Urothelium cell line (cell line): Measurements from ENCODE around the gene PANX1.
"Not testable (repeated sequence)": the region's sequence is repeated elsewhere in the genome, so short reads cannot be mapped to it uniquely, and the experiment has no call there.

Experiments
- DNase-seq: peaks from one replicate; pipeline ENCODE4 v3.0.0; 2011; ENCODE audit warnings: low spot score, mixed read lengths
- FAIRE-seq: peaks from 2 replicates; lab custom pipeline; 2011; peaks lifted over from hg19 to GRCh38; lab: Jason Lieb, UNC

PANX1 gene, protein sequence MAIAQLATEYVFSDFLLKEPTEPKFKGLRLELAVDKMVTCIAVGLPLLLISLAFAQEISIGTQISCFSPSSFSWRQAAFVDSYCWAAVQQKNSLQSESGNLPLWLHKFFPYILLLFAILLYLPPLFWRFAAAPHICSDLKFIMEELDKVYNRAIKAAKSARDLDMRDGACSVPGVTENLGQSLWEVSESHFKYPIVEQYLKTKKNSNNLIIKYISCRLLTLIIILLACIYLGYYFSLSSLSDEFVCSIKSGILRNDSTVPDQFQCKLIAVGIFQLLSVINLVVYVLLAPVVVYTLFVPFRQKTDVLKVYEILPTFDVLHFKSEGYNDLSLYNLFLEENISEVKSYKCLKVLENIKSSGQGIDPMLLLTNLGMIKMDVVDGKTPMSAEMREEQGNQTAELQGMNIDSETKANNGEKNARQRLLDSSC

DNA sequence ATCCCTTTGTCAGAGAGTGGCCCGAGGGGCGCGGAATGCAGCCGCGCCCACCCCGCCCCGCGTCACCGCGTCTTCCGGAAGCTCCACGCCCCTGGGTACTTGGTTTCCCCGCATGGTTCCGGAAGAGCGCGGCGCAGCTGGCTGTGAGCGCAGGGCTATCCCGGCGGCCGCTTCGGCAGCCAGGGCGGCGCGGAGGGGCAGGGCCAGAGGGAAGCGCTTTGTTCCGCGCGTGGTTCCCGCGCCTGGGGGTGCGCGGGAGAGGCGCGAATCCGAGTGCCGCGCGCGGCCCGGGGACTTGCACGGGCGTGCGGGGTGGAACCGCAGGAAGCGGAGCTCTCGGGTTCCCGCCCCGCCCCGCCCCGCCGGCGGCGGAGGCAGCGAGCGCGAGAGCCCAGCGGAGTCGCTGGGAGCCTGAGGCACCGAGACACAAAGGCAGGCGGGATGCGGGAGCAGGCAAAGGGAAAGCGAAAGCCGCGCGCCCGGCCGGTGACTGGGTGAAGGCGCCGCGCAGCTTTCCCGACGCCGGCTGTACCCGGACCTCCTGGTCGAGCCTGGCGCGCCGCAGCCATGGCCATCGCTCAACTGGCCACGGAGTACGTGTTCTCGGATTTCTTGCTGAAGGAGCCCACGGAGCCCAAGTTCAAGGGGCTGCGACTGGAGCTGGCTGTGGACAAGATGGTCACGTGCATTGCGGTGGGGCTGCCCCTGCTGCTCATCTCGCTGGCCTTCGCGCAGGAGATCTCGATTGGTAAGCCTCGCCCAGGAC is at the start of gene PANX1:
PANX1 (plus strand) TSS at position 96 of the 766 bp plus-strand sequence; CDS start at position 568, 472 bp downstream.
- DNase-seq (peak; percentile 87), FAIRE-seq (no peak)

DNA sequence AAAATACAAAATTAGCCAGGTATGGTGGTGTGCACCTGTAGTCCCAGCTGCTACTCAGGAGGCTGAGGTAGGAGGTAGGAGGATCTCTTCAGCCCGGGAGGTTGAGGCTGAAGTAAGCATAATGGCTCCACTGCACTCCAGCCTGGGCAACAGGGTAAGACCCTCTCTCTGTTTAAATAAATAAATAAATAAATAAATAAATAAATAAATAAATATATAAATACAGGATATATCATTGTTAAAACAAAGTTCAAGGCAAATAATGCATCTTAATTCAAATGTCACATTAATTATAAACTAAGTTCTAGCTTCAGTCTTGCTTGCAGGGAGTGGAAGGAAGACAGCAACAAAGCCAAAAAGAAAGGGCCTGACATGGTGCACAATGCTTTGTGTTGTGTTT is 44.5 kb upstream of the PANX1 start:
- FAIRE-seq (no peak), DNase-seq (no peak)

DNA sequence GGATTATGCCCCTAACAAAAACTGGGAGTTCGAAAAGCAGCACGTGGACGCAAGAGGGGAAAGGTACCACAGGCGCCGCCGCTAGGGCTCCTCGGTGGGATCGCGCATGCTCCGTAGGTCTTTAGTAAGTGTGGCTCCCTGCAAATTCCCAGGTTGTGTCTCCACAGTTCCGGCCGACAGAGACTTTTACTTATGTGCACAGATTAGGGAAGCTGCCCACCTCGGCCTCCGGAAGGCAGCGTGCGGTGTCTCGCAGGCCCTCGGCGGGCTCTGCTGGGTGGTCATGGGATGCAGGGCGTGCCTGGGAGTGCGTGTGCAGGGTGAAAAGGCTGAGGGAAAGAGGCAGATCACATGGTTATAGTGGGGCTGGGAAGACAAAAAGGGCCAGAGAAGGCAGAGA is 39.7 kb upstream of the PANX1 start:
- no peak for FAIRE-seq
- DNase-seq: no peak

DNA sequence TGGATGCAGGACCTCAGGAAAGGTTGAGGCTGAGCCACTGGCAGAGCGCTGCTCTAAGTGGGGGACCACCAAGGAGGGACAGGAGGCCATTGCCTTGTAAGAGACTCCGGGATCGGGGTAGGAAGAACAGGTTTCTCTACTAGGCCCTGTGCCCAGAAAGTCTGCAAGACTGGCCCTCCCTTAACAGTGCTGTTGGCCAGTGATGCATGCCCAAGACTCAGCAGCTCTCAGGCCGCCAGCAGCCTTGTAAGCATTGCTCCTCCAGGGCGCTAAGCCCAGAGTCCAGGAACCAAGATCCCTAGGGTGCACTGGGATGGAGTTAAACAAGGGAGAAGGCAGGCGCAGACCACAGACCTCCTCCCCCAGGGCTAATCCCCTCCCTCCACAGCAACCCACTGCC is 39.3 kb upstream of the PANX1 start:
- no peak for FAIRE-seq
- no peak for DNase-seq

DNA sequence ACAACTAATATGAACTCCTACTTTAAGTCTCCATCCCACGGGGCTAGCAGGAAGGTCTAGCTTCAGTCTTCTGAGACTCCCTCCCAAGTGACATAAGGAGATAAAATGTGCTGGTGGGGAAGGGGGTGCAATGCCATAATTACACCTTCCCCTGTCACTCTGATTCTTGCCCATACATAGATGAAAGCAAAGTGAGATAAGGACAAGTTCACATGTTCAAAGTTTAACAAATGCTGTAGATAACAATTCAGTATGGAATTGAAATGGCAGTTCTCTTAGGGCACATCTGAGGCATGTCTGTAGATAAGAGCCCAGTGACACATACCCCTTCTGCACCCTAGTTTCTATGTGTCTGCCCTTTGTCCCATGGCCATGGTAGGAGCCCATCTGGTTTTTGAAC is 38.2 kb upstream of the PANX1 start:
- no peak for DNase-seq
- no peak for FAIRE-seq

DNA sequence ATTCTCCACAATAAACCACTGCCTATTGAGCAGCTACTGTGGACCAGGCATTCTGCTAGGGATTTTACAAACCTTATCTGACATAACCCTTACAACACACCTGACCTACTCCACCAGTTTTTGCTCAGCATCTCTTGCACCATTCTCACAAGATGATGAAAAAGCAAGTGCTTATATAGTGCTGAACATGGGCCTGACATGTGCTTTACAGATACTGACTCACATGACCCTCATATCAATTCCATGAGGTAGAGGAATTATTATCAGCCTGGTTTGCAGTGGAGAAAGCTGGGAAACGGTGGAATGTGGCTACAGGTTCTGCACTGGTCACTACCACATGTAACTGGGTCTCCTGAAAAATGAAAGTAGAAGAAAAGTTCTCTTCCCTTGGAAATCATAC is 37.5 kb upstream of the PANX1 start:
- no peak for FAIRE-seq
- DNase-seq: no peak

DNA sequence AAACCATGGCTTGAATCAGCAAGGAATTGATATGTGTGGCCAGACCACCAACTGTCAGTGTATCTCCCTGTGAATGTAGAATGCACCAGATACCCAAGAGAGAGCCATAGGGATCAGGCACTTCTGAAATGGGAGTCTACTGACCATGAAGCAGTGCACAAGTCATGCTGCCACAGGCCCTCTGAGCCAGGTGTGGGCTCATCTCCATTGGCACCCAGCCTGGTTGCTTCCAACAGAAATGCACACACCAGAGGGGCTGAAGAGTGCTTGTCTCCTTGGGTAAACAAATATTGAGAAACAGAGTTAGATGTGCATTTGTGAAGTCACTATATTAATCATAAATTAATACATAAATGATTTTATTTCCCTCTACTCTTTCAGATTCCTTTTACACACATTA is 28.4 kb upstream of the PANX1 start:
- no peak for DNase-seq
- no peak for FAIRE-seq

DNA sequence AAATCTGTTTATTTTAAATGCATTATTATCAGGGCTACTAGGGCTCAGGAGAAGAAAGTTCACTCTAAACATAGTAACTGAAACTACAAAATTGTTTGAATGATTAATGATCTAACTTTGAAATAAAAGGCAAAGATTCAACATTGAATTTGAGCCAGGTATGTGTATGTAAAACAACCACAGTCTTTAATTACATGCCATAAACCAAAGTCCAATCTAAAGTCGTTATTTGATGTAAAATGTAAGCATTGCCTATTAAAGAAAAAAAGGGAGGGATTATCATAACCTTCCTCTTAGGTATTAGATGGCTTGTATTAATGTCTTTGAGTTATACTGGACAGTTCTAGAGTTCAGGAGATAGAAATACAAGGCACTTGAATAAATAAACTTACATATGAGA is 25.2 kb upstream of the PANX1 start:
- no peak for FAIRE-seq

DNA sequence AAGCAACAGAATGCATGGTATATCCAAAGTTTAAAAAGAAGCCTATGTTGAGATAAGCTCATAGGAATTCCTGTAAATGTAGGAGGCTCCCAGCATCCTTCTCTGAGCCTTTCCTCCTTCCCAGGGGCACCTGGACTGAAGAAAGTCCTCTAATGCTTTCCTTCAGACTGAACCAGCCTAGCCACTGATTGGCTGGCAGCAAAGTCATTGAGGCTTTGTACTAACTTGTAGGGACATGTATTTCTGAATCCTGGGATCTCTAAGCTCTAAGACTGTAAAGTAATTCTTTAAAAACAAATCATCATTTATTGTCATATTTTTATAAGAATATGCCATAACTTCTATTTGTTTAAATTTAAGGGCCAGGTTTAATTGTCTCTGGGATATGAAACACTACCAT is 23.9 kb upstream of the PANX1 start:
- FAIRE-seq: no peak
- DNase-seq: no peak

More for the DNA sequence above, 25.2 kb upstream of the PANX1 start:
- DNase-seq: no peak

DNA sequence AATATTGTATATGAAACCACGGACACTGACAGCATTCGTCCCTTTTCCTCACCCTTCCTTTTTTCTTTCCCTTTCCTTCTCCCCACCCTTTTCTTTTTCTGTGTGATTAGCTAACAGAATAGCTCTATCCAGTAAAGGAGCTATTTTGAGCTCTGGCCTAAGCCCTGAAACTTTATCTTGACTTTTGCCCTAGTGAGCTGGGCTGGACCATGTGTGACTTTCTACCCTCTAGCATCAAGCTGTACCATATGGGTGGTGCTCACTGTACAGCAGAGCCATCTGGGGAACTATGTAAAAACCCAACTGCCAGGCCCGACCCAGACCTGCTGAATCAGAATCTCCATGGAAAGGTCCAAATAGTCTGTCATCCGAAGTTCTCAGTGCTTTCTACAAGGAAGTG is 21.9 kb upstream of the PANX1 start:
- DNase-seq (no peak), FAIRE-seq (no peak)

DNA sequence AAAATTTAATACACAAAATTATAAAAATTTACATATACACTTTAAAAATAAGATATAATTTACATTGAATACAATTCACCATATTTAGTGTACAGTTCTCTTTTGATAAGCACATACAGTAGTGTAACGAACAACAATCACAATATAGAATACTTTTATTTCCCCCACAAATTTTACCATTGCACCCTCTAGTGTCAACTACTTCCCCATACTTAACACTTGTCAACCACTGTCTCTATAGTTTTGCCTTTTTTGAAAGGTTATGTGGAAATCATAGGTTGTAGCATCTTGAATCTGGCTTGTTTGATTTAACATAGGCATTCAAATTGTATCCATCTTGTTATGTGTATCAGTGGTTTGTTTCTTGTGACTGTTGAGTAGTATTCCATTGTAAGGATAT is 21.3 kb upstream of the PANX1 start:
- FAIRE-seq: no peak
- no peak for DNase-seq

DNA sequence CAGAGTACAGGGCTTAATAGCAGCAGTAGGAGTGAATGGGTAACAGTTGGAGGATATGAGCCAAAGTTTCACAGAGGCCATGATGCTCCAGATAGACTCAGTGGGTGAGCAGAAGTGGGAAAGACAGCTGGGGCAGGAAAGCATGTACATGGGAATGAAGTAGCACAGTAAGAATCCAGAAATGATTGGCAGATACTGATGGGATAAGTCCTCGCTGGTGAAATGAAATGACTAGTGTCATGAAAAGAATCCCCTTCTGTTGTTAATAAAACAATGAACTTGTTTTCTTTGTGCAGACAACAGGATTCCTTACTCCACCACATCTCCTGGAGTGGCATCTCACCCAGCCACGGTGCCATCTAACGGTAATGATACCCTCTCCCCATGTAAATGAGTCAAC is 17.4 kb upstream of the PANX1 start:
- DNase-seq (no peak), FAIRE-seq (no peak)

DNA sequence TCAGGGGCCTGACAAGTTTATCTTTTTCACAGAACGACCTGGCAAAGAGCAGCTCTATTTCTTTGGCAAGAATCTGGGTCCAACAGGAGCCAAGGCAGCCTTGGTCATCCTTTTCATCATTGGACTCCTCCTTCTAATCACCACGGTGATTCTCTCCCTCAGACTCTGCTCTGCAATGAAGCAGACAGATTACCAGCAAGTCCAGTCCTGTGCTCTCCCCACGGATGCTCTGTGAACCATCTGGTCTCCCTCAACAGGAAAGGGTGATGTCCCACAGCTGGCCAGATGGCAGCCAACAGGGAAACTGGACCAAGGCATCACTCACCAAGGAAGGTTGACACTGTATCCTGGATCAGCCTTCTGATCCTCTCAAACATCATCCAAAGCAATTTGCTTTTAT is 17.0 kb upstream of the PANX1 start:
- DNase-seq (no peak), FAIRE-seq (no peak)

DNA sequence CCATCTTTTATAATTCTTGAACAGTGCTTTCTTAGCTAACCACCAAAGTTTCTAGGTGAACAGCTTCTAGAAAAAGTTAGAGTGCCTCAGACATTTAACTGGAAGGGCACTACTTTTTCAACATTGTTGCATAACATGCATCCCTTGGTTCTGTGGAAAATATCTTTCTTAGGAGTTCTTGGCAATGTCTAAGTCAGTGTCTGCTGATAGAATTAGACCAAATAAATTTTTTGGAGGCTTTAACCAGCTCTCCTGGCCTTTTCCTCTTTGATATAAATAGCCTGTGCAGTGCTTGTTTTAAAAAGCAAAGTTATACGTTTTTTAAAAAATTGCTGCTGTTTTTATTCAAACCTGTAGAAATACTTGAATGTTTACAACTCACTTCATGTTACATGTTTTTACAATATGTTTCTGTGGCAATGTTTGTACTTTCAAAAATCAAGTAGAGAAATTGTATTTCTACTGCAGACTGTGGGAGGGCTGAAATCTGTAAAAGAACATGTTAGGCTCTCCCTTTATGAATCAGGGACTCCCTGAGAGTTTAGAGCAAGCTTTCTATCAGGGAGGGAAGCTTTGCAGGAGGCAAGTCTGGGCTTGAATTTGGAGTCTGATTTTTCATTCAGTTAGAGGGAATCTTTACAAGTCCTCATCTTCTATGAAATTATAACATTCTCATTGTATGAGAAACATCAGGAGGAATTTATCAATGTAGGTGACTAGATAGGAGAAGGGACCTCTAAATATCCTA is 16.3 kb upstream of the PANX1 start:
- no peak for FAIRE-seq
- no peak for DNase-seq

DNA sequence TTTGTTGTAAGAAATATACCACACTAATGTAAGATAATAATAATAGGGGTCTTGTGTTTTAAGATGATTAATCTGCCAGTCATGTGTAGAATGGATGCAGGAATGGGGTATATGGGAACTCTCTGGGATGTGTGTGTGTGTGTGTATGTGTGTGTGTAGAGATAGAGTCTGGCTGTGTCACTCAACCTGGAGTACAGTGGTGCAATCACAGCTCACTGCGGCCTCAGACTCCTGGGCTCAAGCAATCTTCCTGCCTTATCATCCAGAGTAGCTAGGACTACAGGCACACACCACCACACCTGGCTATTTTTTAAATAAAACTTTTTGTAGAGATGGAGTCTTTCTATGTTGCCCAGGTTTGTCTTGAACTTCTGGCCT is 11.5 kb upstream of the PANX1 start:
- FAIRE-seq: no peak
- no peak for DNase-seq

DNA sequence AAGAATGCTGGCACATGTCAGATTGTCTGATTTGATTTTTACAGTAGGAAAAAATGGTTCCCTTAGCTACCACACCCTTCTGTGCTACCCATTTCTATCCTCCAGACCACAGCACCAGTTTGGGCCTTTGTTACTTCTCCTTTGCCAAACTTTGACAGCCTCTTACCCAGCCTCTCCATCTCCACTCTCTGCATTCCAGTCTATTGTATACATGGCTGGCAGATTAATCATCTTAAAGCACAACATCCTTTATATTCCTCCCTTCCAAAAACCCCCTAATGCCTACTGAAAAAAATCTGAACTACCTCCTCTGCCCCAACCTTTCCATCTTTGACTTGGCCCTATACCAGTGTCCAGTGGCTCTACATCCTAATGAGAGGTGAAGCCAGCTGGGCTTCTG is 10.8 kb upstream of the PANX1 start:
- FAIRE-seq (no peak), DNase-seq (no peak)

DNA sequence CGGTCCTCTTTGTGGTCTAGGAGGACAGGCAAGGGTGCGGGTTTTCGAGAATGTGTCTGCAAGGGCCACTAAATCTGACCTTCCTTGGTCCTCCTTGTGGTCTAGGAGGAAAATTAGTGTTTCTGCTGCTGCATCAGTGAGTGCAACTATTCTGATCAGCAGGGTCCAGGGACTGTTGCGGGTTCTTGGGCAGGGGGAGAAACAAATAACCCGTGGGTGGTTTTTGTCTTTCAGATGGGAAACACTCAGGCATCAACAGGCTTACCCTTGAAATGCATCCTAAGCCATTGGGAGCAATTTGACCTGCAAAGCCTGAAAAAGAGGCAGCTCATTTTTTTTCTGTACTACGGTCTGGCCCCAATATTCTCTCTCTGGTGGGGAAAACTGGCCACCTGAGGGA is 9.0 kb upstream of the PANX1 start:
- not testable (repeated sequence) for FAIRE-seq, DNase-seq

DNA sequence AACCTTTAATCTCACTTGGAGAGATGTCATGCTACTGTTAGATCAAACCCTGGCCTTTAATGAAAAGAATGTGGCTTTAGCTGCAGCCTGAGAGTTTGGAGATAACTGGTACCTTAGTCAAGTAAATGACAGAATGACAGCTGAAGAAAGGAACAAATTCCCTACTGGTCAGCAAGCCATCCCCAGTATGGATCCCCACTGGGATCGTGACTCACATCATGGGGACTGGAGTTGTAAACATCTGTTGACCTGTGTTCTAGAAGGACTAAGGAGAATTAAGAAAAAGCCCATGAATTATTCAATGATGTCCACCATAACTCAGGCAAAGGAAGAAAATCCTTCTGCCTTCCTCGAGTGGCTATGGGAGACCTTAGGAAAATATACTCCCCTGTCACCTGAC is 8.1 kb upstream of the PANX1 start:
- not testable (repeated sequence) for FAIRE-seq, DNase-seq

DNA sequence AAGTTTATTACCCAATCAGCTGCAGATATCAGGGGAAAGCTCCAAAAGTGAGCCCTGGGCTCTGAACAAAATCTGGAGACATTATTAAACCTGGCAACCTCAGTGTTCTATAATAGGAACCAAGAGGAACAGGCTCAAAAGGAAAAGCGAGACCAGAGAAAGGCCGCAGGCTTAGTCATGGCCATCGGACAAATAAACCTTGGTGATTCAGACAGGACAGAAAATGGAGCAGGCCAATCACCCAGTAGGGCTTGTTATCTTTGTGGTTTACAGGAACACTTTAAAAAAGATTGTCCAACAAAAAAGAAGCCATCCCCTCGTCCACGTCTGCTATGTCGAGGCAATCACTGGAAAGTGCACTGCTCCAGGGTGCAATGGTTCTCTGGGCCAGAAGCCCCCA is 7.7 kb upstream of the PANX1 start:
- FAIRE-seq (no peak), DNase-seq (no peak)

DNA sequence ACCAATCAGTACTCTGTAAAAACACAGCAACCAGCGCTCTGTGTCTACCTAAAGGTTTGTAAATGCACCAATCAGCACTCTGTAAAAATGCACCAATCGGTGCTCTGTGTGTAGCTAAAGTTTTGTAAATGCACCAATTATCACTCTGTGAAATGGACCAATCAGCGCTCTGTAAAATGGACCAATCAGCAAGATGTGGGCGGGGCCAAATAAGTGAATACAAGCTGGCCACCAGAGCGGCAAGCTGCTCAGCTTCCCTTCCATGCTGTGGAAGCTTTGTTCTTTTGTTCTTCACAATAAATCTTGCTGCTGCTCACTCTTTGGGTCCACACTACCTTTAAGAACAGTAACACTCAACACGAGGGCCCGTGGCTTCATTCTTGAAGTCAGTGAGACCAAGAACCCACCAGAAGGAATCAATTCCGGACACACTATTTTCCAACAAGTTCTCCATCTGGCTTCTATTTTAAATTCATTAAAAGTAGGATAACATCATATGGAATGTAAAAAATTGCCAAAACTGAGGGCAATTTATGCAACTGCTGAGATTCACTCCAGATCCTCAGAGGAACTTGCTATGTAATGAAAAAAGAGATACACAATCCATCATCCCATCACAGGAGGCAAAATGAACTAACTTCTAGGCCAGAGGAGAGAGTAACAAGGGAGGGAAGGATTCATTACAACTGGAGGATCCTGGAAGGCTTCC is 3.1 kb upstream of the PANX1 start:
- FAIRE-seq: no peak
- DNase-seq: no peak

DNA sequence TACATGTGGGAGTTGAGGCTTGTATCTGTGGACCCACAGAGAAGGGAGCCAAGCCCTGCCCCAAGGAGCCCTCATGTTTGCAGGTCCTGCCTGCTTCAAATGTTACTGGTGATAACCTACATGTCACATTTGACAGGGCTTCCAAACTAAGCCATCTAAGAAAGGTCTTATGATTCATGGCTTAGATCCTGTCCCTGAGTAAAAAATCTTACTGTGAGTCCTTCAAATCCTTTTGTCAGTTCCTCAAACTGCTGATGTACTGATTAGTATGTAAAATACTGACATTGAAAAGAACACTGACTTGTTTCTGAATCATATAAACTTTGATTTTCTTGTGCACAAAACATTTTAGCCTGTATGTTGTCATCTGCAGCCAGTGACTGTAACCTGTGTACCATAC is 1.0 kb upstream of the PANX1 start:
- FAIRE-seq (no peak), DNase-seq (no peak)
